Endothelial cell of hepatic sinusoid (primary cell): ENCODE measurements around the gene KLHL28.

Experiments
- in situ Hi-C: cut with HindIII; loops from 2 replicates; pipeline ENCODE4 v1.10.0; 2017; ENCODE audit warnings: low sequenced_read_pairs

KLHL28 gene

DNA sequence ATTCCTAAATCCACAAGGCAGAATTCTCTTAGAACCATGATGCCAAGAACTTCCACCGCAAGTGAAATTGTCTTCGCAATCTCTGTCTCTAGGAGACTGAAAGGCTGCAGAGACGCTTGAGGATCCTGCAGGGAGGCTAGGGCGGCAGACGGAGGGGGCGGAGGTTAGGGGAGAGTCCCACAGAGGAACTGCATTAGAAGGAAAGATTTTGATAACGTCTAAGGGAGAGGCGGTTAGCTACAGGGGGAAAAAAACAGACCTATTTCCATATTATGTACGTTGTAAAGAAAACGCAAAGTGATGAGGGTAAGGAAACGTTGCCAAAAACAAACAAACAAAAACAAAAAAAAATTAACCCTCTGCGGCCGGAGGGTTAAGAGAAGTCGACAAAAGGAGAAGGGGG, 595 bp downstream of the KLHL28 start:
- in situ Hi-C loops, result no loop called here

DNA sequence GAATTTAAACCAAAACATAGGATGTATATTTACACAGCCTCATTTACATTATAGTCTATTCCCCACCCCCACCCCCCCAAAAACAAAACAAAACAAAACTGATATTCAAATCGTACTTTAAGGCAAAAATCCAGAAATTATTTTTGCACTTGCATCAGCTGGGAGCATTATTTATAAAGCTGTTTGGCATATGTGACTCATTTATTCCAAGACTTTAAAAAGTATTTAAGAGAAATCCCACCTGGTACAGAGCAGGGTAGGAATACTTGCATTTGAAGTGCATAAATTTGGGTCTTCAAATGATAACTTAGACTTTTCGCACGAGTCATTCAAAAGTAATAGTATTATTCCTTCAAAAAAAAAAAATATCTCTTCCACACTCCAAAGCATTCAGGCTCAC, 1.1 kb downstream of the KLHL28 start:
- in situ Hi-C loops, result no loop called here

DNA sequence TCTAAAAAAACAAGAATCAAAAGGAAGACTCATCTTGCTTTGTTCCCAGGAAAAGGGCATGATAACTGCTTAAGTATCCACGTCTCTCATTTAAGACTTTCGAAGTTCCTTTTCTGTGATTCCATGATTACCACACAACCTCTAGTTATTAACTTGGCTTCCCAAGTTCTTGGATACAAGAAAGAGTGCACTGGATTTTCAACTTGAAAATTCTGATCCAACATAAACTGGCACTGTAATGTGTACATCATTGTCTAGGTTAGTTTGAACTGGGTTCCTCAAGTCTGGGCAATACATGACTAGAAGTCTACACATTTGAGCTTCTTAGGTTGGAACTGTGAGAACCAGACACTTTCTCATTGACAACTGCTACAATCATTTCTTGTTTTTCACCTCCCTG, 1.6 kb downstream of the KLHL28 start:
- in situ Hi-C loops, result no loop called here

DNA sequence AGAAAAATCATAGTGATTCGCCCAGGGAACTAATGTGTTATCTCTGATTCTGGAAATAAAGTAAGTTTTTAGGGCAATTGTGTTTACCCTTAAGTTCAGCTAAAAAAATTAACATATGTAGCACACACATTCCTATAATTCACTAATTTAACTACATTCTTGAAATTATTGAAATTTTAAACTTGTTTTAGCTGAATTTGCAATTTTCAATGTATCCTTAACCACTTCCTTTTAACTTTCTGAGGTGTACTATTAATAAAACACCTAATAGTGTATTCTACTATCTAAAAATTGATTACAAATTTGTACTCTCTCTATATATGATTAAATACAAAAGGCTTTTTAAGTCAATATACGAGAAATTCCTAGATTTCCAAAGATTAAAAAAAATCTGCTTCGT, 2.2 kb downstream of the KLHL28 start:
- in situ Hi-C loops, result no loop called here

DNA sequence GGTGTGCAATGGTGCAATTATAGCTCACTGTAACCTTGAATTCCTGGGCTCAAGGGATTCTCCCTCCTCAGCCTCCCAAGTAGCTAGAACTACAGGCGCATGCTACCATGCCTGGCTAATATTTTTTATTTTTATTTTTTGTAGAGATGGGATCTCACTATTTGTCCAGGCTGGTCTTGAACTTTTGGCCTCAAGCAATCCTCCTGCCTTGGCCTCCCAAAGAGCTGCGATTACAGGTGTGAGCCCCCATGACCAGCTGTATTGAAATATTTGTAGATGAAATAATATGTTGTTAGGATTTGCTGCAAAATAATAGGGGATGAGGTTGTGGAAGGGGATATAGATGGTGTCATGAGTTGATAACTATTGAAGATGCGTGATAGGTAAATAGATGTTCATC, 4.9 kb downstream of the KLHL28 start:
- in situ Hi-C loops, result no loop called here

DNA sequence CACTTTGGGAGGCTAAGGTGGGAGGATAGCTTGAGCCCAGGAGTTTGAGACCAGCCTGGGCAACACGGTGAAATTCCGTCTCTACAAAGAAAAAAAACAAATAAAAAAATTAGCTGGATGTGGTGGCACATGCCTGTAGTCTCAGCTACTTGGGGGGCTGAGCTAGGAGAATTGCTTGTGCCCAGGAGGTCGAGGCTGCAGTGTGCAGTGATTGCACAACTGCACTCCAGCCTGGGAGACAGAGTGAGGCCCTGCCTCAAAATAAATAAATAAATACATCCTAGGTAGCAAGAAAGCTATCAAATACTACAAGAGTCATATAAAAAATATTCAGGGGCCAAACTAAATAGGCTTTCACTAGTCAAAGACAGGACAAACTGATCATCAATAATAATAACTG, 6.2 kb downstream of the KLHL28 start:
- in situ Hi-C loops, result no loop called here

DNA sequence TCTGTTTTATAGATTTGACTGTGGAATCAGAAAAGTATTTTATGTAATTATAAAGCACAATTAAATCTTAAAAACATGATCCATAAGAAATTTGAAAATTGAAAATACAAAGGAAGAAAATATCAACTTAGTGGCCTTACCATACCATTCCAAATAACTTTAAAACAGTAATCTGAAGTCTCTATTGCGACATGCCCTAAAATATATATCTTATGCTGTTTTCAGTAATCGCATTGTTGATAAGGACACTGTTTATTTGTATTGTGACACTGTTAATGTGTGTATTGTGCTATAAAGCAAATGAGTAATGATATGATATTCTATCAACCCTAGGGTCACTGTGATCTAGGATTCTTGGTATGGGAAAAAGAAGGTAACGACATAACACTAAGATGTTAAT, 7.0 kb downstream of the KLHL28 start:
- in situ Hi-C loops, result no loop called here

DNA sequence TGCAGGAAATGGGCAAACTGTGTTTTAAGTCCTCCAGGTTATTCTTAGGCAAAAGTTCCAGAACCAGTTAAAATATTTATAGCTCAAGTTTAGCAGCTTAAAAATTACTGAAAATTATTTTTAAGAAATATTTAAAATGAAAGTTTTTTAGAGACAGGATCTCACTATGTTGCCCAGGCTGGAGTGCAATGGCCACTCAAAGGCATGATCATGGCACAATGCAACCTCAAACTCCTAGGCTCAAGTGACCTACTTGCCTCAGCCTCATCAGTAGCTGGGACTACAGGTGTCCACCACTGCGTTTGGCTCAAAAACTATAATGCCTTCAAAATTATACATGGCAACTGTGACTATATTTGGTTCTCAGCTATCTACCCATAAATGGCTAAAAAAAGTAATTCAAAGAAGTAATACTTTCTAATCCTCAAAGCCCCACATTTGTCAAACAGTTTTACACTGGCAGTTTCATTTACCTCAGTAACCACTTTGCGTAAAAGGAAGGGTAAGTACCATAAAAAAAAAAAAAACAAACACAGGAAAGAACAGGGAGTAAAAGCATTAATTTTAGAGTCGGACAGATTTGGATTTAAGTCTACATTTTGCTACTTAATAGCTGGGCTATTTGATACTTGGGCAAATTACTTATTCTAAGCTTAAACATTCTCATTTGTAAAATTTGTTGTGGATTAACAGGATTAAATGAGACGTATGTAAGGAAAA, 9.2 kb downstream of the KLHL28 start:
- in situ Hi-C loops, result no loop called here

DNA sequence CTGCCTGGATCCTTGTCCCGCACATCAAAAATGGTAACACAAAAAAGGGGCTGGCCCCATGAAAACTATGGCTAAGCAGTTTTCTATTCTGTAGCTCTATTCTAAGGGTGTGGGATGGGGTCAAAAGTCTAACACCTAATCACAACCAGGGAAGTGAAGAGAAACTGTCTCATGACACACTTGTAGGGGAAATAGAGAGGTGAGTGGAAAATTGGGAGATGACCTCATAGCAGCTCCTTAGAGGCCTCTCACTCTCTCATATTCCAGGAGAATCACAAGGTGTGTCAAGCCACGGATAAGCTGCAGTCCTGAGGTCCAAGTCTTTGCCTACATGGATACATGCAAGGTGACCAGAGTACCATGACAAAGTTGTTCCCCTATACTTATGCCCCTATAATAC, 10.7 kb downstream of the KLHL28 start:
- in situ Hi-C loops, result no loop called here

DNA sequence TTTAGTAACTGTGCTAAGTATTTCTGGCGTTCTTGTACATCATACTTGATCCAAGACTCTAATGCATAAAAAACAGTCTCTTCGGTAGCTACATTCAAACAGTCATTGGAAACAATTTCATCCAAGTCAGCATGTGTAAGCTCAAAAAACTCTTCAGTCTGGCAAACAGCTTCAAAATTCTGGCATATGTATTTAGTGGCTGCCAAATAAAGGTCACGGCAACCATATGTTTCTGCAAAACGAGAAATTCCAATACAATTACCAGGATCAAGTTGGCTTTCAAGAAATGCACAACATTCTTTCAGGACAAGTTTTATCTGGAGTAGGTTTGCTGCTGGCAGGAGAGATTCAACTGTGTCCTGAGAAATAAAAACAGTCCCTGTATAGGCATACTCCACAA, 16.5 kb downstream of the KLHL28 start:
- in situ Hi-C loops, result no loop called here

DNA sequence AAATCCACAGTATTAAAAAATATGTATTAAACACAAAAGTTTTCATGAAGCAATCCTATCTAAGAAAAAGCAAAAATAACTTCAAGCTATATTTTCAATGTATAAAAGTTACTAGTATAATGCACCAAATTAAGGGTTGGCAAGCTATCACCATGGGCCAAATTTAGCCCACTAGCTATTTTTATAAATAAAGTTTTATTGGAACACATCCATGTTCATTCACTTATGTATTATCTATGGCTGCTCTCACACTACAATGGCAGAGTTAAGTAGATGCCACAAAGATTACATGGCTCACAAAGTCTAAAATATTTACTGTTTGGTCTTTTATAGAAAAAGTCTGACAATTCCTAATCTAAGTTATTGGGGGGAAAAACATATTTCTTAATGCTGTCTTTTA, 17.6 kb downstream of the KLHL28 start:
- in situ Hi-C loops, result no loop called here

DNA sequence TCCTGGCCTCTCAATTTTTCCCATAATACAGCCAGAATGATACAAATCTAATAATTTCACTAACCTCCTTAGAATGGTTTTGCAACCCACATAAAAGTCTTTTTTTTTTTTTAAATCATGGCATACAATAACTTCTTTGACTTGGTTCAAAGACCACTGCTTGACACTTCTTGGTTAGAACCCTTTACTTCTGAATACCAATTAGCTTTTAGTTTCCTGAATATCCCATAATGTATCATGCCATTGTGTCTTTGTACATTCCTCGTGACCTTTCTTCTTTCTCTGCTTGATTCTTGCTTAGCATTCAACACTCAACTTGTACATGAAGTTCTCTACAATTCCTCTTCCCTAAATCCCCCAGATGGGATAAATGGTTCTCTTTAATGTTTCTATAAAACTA, 19.3 kb downstream of the KLHL28 start:
- in situ Hi-C loops, result no loop called here

DNA sequence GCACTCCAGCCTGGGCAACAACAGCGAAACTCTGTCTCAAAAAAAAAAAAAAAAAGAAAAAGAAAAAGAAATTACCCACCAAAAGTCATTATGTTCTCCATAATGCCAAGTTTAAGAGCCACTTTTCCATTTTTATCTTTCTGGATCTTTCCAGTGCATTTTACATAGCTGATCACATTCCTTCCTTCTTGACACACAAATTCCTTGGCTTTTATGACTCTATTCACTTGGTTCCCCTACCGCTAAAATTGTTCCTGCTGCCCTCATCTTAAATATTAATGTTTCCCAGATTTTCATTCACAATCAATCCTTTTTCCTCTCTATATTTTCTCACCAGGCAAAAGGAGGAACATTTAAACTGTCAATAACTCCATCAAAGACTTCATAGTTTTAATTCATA, 20.2 kb downstream of the KLHL28 start:
- in situ Hi-C loops, result no loop called here

DNA sequence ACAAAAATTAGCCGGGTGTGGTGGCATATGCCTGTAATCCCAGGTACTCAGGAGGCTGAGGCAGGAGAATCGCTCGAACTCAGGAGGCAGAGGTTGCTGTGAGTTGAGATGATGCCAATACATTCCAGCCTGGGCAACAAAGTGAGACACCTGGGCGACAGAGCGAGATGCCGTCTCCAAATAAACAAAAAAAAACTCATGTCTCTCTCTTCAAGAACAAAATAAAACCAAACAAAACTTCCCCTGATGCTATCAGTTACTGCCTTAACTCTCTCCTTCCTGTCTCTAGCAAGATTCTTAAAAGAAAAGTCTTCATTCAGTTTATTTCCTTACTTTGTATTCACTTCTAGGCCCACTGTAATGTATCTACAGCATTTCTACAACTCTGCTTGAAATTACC, 20.8 kb downstream of the KLHL28 start:
- in situ Hi-C loops, result no loop called here

DNA sequence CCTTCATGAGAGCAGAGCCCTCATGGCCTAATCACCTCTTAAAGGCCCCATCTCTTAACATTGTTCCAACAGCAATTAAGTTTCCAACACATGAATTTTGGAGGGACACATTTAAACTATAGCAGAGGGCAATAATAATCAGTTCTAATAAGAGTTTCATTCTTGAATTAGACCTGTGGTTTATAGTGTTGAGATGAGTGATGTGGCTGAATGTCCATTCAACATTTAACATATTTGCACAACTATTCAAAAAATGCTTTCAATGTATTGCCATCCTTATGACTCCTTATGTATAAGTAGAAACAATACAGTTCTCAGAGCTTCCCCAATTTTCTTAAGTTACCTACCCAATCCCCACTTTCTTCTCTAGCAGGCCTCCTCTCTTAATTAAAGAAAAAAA, 21.5 kb downstream of the KLHL28 start:
- in situ Hi-C loops, result no loop called here

DNA sequence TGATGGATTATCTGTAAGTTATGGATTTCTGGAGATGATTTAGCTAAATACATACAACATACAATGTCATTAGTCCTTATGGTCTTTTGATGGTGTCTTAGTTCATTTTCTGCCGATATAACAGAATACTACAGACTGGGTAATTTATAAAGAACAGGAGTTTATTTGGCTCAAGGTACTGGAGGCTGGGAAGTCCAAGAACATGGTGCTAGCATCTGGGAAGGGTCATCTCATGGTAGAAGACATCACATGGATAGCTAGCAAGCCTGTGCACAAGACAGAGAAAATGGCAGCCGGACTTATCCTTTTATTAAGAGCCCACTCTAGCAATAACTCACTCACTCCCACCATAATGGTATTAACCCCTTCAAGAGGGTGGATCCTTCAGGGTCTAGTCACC, 24.2 kb downstream of the KLHL28 start:
- in situ Hi-C loops, result no loop called here

DNA sequence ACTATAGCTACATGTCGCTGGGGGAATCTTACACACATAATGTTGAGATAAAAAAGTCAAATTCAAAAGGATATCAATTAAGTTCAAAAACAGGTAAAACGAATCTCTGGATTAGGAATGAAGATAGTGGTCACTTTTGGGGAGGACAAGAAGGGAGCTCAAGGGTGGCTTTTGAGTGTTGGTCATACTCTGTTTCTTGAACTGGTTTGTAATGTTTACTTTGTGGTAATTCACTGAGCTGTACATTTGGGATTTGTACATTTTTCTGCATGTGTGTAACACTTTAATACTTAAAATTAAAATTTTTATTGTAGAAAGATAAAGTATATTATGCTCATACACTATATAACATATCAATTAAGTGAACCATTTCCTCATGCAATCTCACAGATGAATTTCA, 26.6 kb downstream of the KLHL28 start:
- in situ Hi-C loops, result no loop called here

DNA sequence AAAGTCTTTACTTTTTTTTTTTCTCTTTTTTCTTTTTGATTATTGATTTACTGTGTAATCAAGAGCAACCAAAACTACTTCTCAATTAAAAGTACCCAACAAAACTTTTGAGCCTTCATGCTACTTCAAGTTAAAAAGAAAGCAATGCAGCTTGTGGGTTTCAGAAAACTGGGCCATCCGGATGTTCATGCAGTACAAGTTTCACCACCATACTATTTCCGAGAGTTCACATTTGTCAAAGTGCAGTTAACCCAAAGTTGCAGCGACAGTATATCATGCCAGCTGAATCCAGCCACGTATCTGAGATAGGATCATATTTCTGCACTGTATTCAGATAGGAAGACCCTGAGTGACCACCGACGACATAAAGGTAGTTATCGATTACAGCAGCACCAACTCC, 33.0 kb downstream of the KLHL28 start:
- in situ Hi-C loops, result no loop called here

DNA sequence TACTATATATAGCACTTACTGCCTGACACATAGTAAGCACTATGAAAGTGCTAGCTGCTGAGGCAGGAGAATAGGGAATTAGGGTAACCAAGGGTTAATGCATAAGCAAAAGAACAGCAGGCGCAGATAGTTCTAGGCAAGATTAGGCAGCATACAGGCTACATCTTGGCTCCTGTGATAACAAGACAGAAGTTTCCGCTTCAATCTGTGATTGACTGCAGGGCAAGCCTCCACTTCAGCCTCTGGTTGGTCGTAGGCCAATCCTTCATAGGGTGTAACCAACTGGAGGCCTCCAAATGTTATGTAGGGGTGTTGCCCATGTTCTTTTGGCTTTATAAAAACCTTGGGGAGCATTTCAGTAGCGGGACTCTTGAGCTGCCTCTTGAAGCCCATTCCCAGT, 46.9 kb downstream of the KLHL28 start:
- in situ Hi-C loops, result no loop called here

DNA sequence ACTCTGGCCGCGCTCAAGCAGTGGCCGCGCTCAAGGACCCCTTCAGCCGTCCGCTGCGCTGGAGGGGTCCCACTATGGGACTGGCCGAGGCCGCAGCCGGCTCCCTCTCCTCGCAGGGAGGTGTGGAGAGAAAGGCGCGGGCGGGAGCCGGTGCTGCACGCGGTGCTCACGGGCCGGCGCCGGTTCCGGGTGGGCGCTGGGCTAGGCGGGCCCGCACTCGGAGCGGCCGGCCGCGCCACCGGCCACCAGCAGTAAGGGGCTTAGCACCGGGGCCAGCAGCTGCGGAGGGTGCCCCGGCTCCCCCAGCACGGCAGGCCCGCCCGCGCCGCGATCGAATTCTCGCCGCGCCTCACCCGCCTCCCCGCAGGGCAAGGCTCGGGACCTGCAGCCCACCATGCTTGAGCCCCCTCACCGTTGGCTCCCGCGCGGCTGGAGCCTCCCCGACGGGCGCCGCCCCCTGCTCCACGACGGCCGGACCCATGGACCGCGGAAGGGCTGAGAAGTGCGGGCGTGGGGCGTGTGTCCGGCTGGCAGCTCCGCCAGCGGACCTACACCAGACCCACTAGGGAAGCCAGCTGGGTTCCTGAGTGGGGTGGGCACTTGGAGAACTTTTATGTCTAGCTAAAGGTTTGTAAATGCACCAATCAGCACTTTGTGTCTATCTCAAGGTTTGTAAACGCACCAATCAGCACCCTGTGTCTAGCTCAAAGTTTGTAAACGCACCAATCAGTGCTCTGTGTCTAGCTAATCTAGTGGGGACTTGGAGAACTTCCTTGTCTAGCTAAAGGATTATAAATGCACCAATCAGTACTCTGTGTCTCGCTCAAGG, 49.5 kb downstream of the KLHL28 start:
- in situ Hi-C loops, result no loop called here

DNA sequence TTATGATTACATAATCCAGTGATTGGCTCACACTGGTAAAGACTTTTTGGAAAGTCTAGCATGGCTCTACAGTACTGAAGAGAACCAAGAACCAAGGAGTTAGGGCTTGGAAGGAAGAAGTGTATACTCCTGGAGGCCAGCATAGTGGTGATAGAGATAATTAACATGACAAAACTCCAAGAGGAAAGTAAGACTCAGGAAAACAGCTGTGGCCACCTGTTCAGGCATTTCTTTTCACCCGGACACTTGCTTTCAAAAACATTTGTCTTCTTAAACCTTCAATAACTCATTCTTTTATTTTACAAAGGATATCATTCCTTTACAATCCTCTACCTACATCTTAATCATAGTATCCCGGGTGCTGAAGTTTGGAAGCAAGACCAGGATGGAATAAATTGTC, 50.9 kb downstream of the KLHL28 start:
- in situ Hi-C loops, result no loop called here

DNA sequence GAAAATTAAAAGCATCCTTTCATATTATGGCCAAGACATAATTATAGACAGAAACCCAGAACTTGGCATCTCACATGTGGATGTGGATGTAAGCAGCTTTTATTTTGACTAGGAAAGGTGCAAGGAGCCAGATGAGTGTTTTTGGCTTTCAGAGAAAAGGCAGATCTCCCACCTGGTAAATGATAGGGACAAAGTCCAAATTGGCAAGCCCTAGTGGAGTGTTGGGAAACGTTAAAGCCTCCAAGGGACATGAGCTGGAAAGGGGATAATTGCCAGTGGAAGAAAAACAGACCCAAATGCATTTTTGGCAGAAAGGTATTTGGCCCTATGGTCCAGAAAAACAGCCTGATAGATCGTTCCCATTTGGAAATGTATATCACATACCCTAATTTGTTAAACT, 60.1 kb downstream of the KLHL28 start:
- in situ Hi-C loops, result no loop called here

DNA sequence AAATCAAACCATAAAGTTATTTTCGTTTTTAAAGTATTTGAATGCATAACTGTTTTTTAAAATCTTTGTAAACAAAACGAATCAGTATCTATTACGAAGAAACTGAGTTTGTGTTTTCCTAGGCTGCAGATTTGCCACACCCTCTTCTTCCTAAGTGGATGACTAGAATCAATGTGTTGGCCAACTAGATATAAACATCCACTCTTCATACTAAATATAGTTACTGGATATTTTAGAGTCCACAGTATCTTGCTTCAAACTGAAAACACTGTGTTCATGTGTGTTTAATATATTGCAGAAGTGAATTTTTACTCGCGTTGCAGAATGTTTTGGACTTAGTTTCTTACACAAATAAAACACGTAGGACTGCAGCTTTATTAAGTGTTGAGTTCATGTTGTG, 63.2 kb downstream of the KLHL28 start:
- in situ Hi-C loops, result no loop called here
